OCI-LY7 (cell line): ENCODE measurements around the gene SPECC1.

Experiments used
- CTCF ChIP-seq: fragments of 200-600 bp; sonication (generic); conservative IDR thresholded peaks from 2 replicates; pipeline ENCODE4 v1.5.1; 2014; ENCODE audit warnings: mild to moderate bottlenecking, antibody characterized with exemption, low read length, moderate library complexity, mixed read lengths
- EZH2phosphoT487 ChIP-seq: fragments of 200-600 bp; sonication (generic); IDR thresholded peaks from 2 replicates; pipeline ENCODE4 v1.6.1; 2018; ENCODE audit warnings: low read depth, borderline replicate concordance, mild to moderate bottlenecking, mixed run types, antibody characterized with exemption, low read length, moderate library complexity, mixed read lengths

DNA sequence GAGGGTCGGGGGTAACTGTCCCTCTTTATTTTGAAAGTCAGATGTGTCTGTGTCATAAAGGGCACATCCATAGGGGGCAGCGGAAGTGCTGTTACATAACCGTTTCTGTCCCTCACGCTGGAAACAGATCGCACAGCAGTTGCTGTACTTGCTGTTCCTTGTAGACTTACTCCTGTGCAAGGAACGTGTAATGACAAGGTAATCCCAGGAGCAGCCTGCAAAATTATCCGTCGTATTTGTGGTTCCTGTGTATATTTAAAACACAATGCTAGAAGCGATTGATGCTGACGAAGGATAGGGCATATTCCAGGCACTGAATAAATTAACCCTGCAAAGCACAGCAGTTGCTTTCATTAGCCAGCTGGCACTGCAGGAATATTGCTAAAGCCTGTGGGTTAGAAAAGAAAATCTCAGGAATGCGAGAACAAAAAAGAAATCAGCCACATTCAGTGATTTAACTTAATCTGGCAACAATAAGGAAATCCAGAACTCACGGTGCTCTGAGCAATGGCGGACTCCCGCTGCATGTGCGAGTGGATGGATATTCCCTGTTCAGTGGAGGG, 76.2 kb downstream of the SPECC1 start:
- no peak for TF ChIP-seq CTCF
- TF ChIP-seq EZH2phosphoT487 = no peak
